GM13976 (cell line): Measurements from ENCODE around the gene EBF3.

Experiments used
- DNase-seq: peaks from one replicate; pipeline ENCODE4 v3.0.0; 2012; ENCODE audit warnings: low spot score
- CTCF ChIP-seq: IDR thresholded peaks from 2 replicates; pipeline ENCODE4 v1.5.1; 2012; ENCODE audit warnings: borderline replicate concordance, mild to moderate bottlenecking; ENCODE audit not compliant: insufficient read depth; ENCODE audit errors: extremely low read depth, missing control alignments, control extremely low read depth
- in situ Hi-C: fragments of 300-500 bp; cut with MboI; formaldehyde crosslinking; loops from one replicate; pipeline ENCODE4 v1.12.0; 2022; ENCODE audit warnings: low sequenced_read_pairs, mixed read lengths, inconsistent platforms; ENCODE audit not compliant: unreplicated experiment

EBF3 gene

DNA sequence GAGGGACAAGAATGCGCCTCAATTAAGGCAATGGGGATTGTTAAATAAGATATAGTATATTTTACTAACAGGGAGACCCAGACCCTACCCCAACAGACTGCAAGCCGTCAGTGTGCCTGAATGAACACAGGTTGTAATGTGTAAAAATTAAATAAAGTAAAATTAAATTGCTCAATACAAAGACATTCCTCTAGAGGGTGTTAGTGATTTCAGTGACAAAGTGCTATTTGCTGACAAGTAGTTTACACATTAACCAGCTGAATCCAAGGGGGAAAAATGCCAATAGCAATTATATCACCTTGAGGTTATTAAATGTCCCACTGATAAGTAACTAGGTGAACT, 110.5 kb downstream of the EBF3 start:
- no peak for TF ChIP-seq CTCF
- in situ Hi-C loops = no loop called here
- no peak for DNase-seq

GRCh38 chr10:129852829-129853561, 111.1 kb downstream of the EBF3 start:
- in situ Hi-C loops = no loop called here
- TF ChIP-seq CTCF = no peak
- no peak for DNase-seq

GRCh38 chr10:129851941-129852640, 112.0 kb downstream of the EBF3 start:
- in situ Hi-C loops = no loop called here
- DNase-seq = no peak
- no peak for TF ChIP-seq CTCF

DNA sequence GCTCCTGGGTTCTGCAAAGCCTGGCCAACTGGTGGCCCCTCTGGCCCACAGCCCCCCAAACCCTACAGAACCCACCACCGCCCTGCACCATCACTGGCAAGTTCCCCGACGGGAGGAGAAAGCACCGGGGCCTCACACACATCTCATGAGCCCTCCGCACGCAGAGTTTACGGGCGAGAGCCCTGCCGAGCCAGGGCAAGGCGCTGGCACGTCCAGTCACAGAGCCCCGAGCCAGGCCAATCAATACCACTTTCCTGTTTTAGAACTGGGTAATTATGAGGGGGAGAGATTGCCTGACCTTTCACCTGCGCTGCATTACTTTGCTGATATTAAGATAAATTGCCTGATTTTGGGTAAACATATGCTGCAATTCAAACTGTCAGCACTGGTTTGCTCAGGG, 113.3 kb downstream of the EBF3 start:
- TF ChIP-seq CTCF = no peak
- in situ Hi-C loops = no loop called here
- no peak for DNase-seq

DNA sequence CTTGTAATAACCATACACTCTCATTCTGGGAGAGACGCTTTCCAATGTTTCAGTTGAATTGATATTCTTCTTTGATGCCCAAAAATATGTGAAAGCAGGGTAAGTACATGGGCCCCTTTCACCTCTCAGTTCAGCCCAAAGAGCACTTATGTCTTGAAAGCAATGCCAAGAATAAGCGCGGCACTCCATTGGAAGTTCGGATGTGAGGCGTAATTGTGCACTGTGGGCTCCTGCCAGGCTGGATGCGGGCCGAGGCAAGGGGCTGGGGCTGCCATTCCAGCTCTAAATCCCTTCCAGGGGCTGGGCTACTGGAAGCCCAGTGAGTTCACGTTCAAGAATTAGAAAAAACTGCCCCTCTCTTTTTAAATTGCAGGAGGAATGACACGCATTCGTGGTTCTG, 113.8 kb downstream of the EBF3 start:
- TF ChIP-seq CTCF = no peak
- no peak for DNase-seq
- in situ Hi-C loops = no loop called here

DNA sequence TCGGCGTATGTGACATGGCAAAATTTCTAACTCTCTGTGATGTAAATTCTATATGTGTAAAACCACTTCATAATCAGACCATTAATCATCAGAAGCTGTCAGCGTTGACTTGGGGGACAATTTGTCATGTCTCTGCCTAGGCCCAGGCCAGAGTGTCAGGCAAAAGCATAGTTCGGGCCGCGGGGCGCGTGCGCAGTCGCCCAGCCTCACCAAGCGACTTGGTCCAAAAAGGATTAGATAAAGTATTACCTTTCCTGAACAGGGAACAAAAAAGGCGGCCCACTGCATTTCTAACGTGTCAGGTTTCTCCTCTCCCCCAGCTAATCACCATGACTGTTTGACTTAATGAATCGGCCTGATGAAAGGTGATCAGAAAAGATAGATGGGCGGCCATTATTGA, 114.2 kb downstream of the EBF3 start:
- no peak for TF ChIP-seq CTCF
- in situ Hi-C loops = no loop called here
- no peak for DNase-seq

DNA sequence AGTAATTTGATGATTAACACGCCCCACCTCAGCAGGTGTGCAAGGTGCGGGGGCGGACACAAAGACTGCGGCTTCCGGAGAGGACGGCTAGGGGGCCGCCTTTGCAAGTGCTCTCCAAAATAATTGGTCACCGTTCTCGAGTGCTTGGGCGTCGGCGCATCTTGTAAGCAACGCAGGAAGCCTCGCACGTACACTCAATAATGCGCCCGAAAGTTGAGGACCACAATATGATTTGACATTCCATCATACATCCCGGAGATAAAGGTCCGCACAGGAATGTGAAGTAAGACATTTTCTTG, 114.7 kb downstream of the EBF3 start:
- no peak for DNase-seq
- no peak for TF ChIP-seq CTCF
- in situ Hi-C loops = no loop called here
